H1 (cell line): ENCODE results near the gene TRAM1L1. TPM values are rescaled to one million over a fixed set of nuclear protein-coding genes. Genes with fewer than 3 reads are reported as not detected.

ENCODE experiments used
- CTCF ChIA-PET: fragments of 300-600 bp; sonication (Branson Sonifier 250); formaldehyde crosslinking; loops from one replicate; lab custom pipeline; 2021; ENCODE audit not compliant: partially characterized antibody; lab: Charles Lee
- POLR2A ChIA-PET: fragments of 300-600 bp; sonication (Branson Sonifier 250); formaldehyde crosslinking; loops from one replicate; lab custom pipeline; 2021; ENCODE audit warnings: inconsistent platforms; ENCODE audit not compliant: partially characterized antibody; lab: Charles Lee
- DNase-seq, 2 experiments: peaks; one replicate each; pipeline versions ENCODE4 v3.0.0 to v3.0.0-alpha.2; 2010 to 2022; ENCODE audit warnings: low spot score in 2 of 2, low read depth in 1 of 2, mixed read lengths in 1 of 2
- FAIRE-seq: peaks from 2 replicates; lab custom pipeline; 2011; peaks lifted over from hg19 to GRCh38; lab: Jason Lieb, UNC
- H2AFZ ChIP-seq: 2 replicates; pipeline ENCODE4 v1.8.1; 2012; ENCODE audit warnings: low read length, inconsistent platforms
- H2AK5ac ChIP-seq: 2 replicates; pipeline ENCODE4 v1.6.1; 2013; ENCODE audit warnings: low read depth, low read length
- H2BK120ac ChIP-seq: replicated peaks from 2 replicates; pipeline ENCODE3; 2013; ENCODE audit warnings: low read depth, low read length, inconsistent platforms
- H2BK12ac ChIP-seq: 2 replicates; pipeline ENCODE4 v1.6.1; 2013; ENCODE audit warnings: low read depth, low read length
- H2BK15ac ChIP-seq: 2 replicates; pipeline ENCODE4 v1.6.1; 2013; ENCODE audit warnings: low read length
- H2BK20ac ChIP-seq: 2 replicates; pipeline ENCODE4 v1.6.1; 2013; ENCODE audit warnings: low read length
- H2BK5ac ChIP-seq: 2 replicates; pipeline ENCODE4 v1.6.1; 2013; ENCODE audit warnings: low read depth, low read length
- H3K14ac ChIP-seq: 2 replicates; pipeline ENCODE4 v1.6.1; 2013; ENCODE audit warnings: inconsistent platforms; ENCODE audit not compliant: insufficient read length
- H3K18ac ChIP-seq: 2 replicates; pipeline ENCODE4 v1.6.1; 2013; ENCODE audit warnings: low read length; ENCODE audit errors: extremely low read depth
- H3K23ac ChIP-seq: 2 replicates; pipeline ENCODE4 v1.6.1; 2013; ENCODE audit warnings: inconsistent platforms; ENCODE audit not compliant: insufficient read length
- H3K23me2 ChIP-seq: 2 replicates; pipeline ENCODE4 v1.6.1; 2013; ENCODE audit warnings: low read depth, low read length
- H3K27ac ChIP-seq: 2 replicates; pipeline ENCODE4 v1.6.1; 2011; ENCODE audit warnings: low read depth, low read length, inconsistent platforms
- H3K27me3 ChIP-seq, 4 experiments: replicated peaks in 1 of 4; 1 replicate in 1 of 4; 2 replicates in 3 of 4; pipeline versions ENCODE4 v1.6.1 to v1.8.1; 2011 to 2013; ENCODE audit warnings: low read length in 3 of 4, mild to moderate bottlenecking in 3 of 4, inconsistent platforms in 2 of 4, mixed read lengths in 2 of 4, moderate library complexity in 1 of 4; ENCODE audit not compliant: control insufficient read depth in 3 of 4, insufficient read depth in 3 of 4; ENCODE audit errors: extremely low read depth in 1 of 4
- H3K36me3 ChIP-seq, 4 experiments: 2 replicates each; pipeline versions ENCODE4 v1.6.1 to v1.8.1; 2011 to 2013; ENCODE audit warnings: mild to moderate bottlenecking in 4 of 4, low read length in 3 of 4, moderate library complexity in 2 of 4, control low read depth in 1 of 4, inconsistent platforms in 1 of 4; ENCODE audit not compliant: insufficient read depth in 4 of 4, control insufficient read depth in 2 of 4
- H3K4ac ChIP-seq: replicated peaks from 2 replicates; pipeline ENCODE3; 2013; ENCODE audit warnings: low read length, low read depth, mixed read lengths, inconsistent platforms; ENCODE audit not compliant: insufficient read length
- H3K4me1 ChIP-seq, 4 experiments: replicated peaks in 1 of 4; 1 replicate in 1 of 4; 2 replicates in 3 of 4; pipeline versions ENCODE4 v1.6.1 to v1.8.1; 2011 to 2013; ENCODE audit warnings: low read length in 3 of 4, inconsistent platforms in 2 of 4, mixed read lengths in 1 of 4; ENCODE audit not compliant: insufficient read depth in 4 of 4, control insufficient read depth in 3 of 4
- H3K4me2 ChIP-seq, 2 experiments: 2 replicates each; pipeline versions ENCODE4 v1.6.1 to v1.8.1; 2011 to 2013; ENCODE audit warnings: low read depth in 2 of 2, low read length in 2 of 2, control low read depth in 1 of 2, inconsistent platforms in 1 of 2, mild to moderate bottlenecking in 1 of 2; ENCODE audit not compliant: insufficient read depth in 1 of 2
- H3K4me3 ChIP-seq, 4 experiments: fragments of 200-600, 300-600 bp in 1 of 4; sonication (generic), shearing (Covaris generic), sonication (Bioruptor Twin) in 1 of 4; 2 replicates each; pipeline versions ENCODE4 v1.5.1 to v1.8.1; 2011 to 2016; ENCODE audit warnings: low read length in 4 of 4, low read depth in 3 of 4, control low read depth in 2 of 4, inconsistent platforms in 2 of 4, mild to moderate bottlenecking in 2 of 4, mixed read lengths in 1 of 4, moderate library complexity in 1 of 4; ENCODE audit not compliant: insufficient read depth in 2 of 4; ENCODE audit errors: extremely low read depth in 1 of 4
- H3K56ac ChIP-seq: replicated peaks from 2 replicates; pipeline ENCODE3; 2013; ENCODE audit warnings: low read depth, mild to moderate bottlenecking, mixed read lengths, low read length, inconsistent platforms; ENCODE audit not compliant: insufficient read length
- H3K79me1 ChIP-seq: 2 replicates; pipeline ENCODE4 v1.6.1; 2013; ENCODE audit warnings: low read depth, low read length, control low read depth
- H3K79me2 ChIP-seq, 2 experiments: 2 replicates each; pipeline versions ENCODE4 v1.6.1 to v1.8.1; 2012 to 2013; ENCODE audit warnings: low read length in 2 of 2, mild to moderate bottlenecking in 2 of 2, inconsistent platforms in 1 of 2; ENCODE audit not compliant: insufficient read depth in 2 of 2, control insufficient read depth in 1 of 2
- H3K9ac ChIP-seq, 4 experiments: replicated peaks in 1 of 4; 1 replicate in 1 of 4; 2 replicates in 3 of 4; pipeline versions ENCODE4 v1.6.1 to v1.8.1; 2011 to 2013; ENCODE audit warnings: low read depth in 3 of 4, low read length in 3 of 4, control low read depth in 2 of 4, mild to moderate bottlenecking in 2 of 4, moderate library complexity in 2 of 4, inconsistent platforms in 1 of 4; ENCODE audit errors: extremely low read depth in 1 of 4
- H3K9me3 ChIP-seq, 2 experiments: 2 replicates each; pipeline versions ENCODE4 v1.6.1 to v1.8.1; 2012 to 2013; ENCODE audit warnings: mild to moderate bottlenecking in 2 of 2, moderate library complexity in 2 of 2, control low read depth in 1 of 2, inconsistent platforms in 1 of 2, low read depth in 1 of 2, low read length in 1 of 2, mixed read lengths in 1 of 2; ENCODE audit not compliant: insufficient read depth in 2 of 2
- H4K20me1 ChIP-seq, 2 experiments: replicated peaks in 1 of 2; 2 replicates each; pipeline versions ENCODE3 to v1.8.1; 2011 to 2013; ENCODE audit warnings: inconsistent platforms in 2 of 2, low read length in 2 of 2, mild to moderate bottlenecking in 1 of 2; ENCODE audit not compliant: insufficient read depth in 2 of 2, control insufficient read depth in 1 of 2
- H4K5ac ChIP-seq: 2 replicates; pipeline ENCODE4 v1.6.1; 2013; ENCODE audit warnings: low read length, low read depth, mixed read lengths, inconsistent platforms; ENCODE audit not compliant: insufficient read length
- H4K8ac ChIP-seq: 2 replicates; pipeline ENCODE4 v1.8.0; 2013; ENCODE audit warnings: mild to moderate bottlenecking, moderate library complexity, low read length, inconsistent platforms; ENCODE audit not compliant: insufficient read depth; ENCODE audit errors: extremely low read depth
- H4K91ac ChIP-seq: replicated peaks from 2 replicates; pipeline ENCODE3; 2013; ENCODE audit warnings: low read length, mixed read lengths, inconsistent platforms; ENCODE audit not compliant: insufficient read length
- CBX5 ChIP-seq: fragments of 300-800, 300-1000 bp; sonication (generic); IDR thresholded peaks from 2 replicates; pipeline ENCODE4 v1.7.1; 2016; ENCODE audit warnings: antibody characterized with exemption, low read length, low read depth
- CEBPB ChIP-seq: IDR thresholded peaks from 2 replicates; pipeline ENCODE4 v1.6.1; 2012; ENCODE audit warnings: low read depth, low read length
- CHD1 ChIP-seq: IDR thresholded peaks from 2 replicates; pipeline ENCODE4 v1.6.1; 2012; ENCODE audit warnings: low read depth, low read length, improper control_type of control experiment
- EZH2 ChIP-seq: fragments of 200-600 bp; sonication (generic); IDR thresholded peaks from 2 replicates; pipeline ENCODE4 v1.7.1; 2012; ENCODE audit warnings: low read depth, mild to moderate bottlenecking, moderate library complexity, low read length, inconsistent platforms; ENCODE audit not compliant: severe bottlenecking
- HDAC2 ChIP-seq, 2 experiments: fragments of 300-600 bp in 1 of 2; sonication (generic) in 1 of 2; IDR thresholded peaks; 2 replicates each; pipeline ENCODE4 v1.6.1; 2011 to 2012; ENCODE audit warnings: low read depth in 2 of 2, low read length in 2 of 2, mild to moderate bottlenecking in 2 of 2, moderate library complexity in 2 of 2, borderline replicate concordance in 1 of 2, inconsistent platforms in 1 of 2
- MAX ChIP-seq: IDR thresholded peaks from 2 replicates; pipeline ENCODE4 v1.6.1; 2012; ENCODE audit warnings: inconsistent platforms
- SP1 ChIP-seq: IDR thresholded peaks from 2 replicates; pipeline ENCODE4 v1.6.1; 2011; ENCODE audit warnings: low read depth, low read length
- TCF12 ChIP-seq: IDR thresholded peaks from 2 replicates; pipeline ENCODE4 v1.6.1; 2011; ENCODE audit warnings: low read depth, mild to moderate bottlenecking, low read length
- ZNF274 ChIP-seq: IDR thresholded peaks from 2 replicates; pipeline ENCODE4 v1.7.0; 2012; ENCODE audit warnings: low read length, borderline replicate concordance; ENCODE audit errors: extremely low read depth
- WGBS, 2 experiments: shearing (Covaris generic) in 1 of 2; methylation state at CpG; one replicate each; pipeline versions ENCODE4 v1.1.6 to v1.1.7; 2013 to 2015; ENCODE audit warnings: low lambda C conversion rate in 2 of 2, mixed read lengths in 2 of 2, inconsistent platforms in 1 of 2, low coverage in 1 of 2, missing lambda C conversion rate in 1 of 2; ENCODE audit not compliant: insufficient replicate concordance in 2 of 2, insufficient coverage in 1 of 2, insufficient read length in 1 of 2; ENCODE audit errors: extremely low coverage in 1 of 2, missing lambda C conversion rate in 1 of 2; 5-methylcytosine and 5-hydroxymethylcytosine counted together
- polyA plus RNA-seq, 7 experiments: library from polyadenylated mRNA; depleted of rRNA in 3 of 7; stranded (reverse) in 5 of 7; unstranded in 2 of 7; fragments of >200 nt in 5 of 7; fragments of 200-250 nt in 2 of 7; gene quantifications; 1 replicate in 5 of 7; 2 replicates in 1 of 7; 4 replicates in 1 of 7; pipeline versions ENCODE4 v1.2.1 to v1.2.3, GENCODE V29; 2011 to 2013; ENCODE audit warnings: missing spikeins in 2 of 7, mixed read lengths in 2 of 7
- total RNA-seq: library from RNA; stranded (reverse); fragmentation: NEBNext Ultra II Directional; extraction: Animal tissue kit (Norgen Biotek cat#: 25700); gene quantifications from 2 replicates; pipeline ENCODE4 v1.2.1, GENCODE V29; 2021

TRAM1L1 gene
- total and polyA plus RNA-seq, 2 of the 8 experiments (the other 6 are each of a cell fraction or from before 2014, with no cell fraction given): 0.94 to 1.5 TPM

GRCh38 chr4:117042962-117043361, 42.4 kb downstream of the TRAM1L1 start:
- no peak overlapping the region for H2BK12ac ChIP-seq
- H4K20me1 ChIP-seq: no peaks in the 10 kb centered on the region
- no peak overlapping the region for H4K91ac ChIP-seq
- H3K23me2 ChIP-seq: no peaks in the 10 kb centered on the region
- DNase-seq (no peak), FAIRE-seq (no peak)
- no peak overlapping the region for H3K56ac ChIP-seq
- H3K14ac ChIP-seq: no peak overlapping the region
- no peak overlapping the region for H3K23ac ChIP-seq
- no peaks in the 10 kb centered on the region for H3K79me1 ChIP-seq
- ChIA-PET POLR2A (no interaction called here), CTCF (no interaction called here)
- 95% methylated on average over 5 of the region's 5 CpGs; no CpG with 5 or more reads in 1 of the 2 experiments for WGBS, 2 experiments
- H2AK5ac ChIP-seq: no peak overlapping the region
- H4K5ac ChIP-seq: no peak overlapping the region
- no peak overlapping the region for H2BK5ac ChIP-seq
- H3K4ac ChIP-seq: no peak overlapping the region
- no peak overlapping the region for H4K8ac ChIP-seq
- no peaks in the 10 kb centered on the region for H3K27me3 ChIP-seq
- H2BK120ac ChIP-seq: no peak overlapping the region
- H3K9me3 ChIP-seq: no peaks in the 10 kb centered on the region
- H2AFZ ChIP-seq: no peak overlapping the region
- no peak overlapping the region for H3K27ac ChIP-seq
- no peaks in the 10 kb centered on the region for H3K79me2 ChIP-seq
- no peaks in the 10 kb centered on the region for H3K4me1 ChIP-seq
- H3K4me3 ChIP-seq: no peak overlapping the region
- no peak overlapping the region for H3K18ac ChIP-seq
- H2BK15ac ChIP-seq: no peak overlapping the region
- no peak overlapping the region for H2BK20ac ChIP-seq
- H3K9ac ChIP-seq: no peak overlapping the region
- no peak overlapping the region for H3K4me2 ChIP-seq
- no peaks in the 10 kb centered on the region for H3K36me3 ChIP-seq
- TF ChIP-seq CBX5 (no peak), MAX (no peak), HDAC2 (IDR thresholded peaks at IDR 0.05; ENCODE audit: borderline replicate concordance in 1 of 2, low read depth in 2 of 2, low read length in 2 of 2) (no peak), EZH2 (no peak), TCF12 (no peak), CHD1 (no peak), SP1 (no peak), CEBPB (no peak), ZNF274 (no peak)
